Measurements from ENCODE around the gene OVCA2.
A peak's percentile ranks its signal among the peaks of the same experiment; 100 is the strongest.

Gene OVCA2

DNA sequence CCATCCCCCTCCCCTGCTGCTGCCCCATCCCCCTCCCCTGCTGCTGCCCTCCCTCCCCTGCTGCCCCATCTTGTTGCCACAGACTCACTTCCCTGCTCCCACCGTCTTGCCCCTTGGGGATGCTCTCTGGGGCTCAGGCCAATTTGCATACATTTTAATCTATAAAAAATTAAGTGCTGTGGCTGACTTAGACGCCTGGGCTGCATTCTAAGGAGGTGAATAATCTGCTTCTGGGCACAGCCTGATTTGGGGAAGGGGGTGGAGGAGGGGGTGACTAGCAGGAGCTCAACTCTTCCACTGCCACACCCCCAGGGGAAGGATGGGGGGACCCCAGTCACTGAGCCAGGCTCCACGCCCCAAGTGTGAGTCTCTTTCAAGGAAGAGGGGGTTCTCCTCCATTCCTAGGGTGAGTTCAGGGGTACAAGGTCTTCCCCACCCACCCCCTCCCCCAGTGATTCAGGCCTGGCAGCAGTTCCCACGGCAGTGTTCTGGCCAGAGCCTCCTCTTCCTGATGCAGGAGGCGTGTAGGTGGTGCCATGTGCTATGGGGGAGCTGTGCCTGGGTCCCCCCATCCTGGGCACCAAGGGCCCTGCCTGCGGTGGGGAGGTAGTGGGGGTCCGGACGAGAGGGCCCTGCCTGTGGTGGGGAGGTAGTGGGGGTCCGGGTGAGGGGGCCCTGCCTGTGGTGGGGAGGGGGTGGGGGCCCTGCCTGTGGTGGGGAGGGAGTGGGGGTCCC, 6.8 kb upstream of the OVCA2 start:
- DNase-seq: no peak

DNA sequence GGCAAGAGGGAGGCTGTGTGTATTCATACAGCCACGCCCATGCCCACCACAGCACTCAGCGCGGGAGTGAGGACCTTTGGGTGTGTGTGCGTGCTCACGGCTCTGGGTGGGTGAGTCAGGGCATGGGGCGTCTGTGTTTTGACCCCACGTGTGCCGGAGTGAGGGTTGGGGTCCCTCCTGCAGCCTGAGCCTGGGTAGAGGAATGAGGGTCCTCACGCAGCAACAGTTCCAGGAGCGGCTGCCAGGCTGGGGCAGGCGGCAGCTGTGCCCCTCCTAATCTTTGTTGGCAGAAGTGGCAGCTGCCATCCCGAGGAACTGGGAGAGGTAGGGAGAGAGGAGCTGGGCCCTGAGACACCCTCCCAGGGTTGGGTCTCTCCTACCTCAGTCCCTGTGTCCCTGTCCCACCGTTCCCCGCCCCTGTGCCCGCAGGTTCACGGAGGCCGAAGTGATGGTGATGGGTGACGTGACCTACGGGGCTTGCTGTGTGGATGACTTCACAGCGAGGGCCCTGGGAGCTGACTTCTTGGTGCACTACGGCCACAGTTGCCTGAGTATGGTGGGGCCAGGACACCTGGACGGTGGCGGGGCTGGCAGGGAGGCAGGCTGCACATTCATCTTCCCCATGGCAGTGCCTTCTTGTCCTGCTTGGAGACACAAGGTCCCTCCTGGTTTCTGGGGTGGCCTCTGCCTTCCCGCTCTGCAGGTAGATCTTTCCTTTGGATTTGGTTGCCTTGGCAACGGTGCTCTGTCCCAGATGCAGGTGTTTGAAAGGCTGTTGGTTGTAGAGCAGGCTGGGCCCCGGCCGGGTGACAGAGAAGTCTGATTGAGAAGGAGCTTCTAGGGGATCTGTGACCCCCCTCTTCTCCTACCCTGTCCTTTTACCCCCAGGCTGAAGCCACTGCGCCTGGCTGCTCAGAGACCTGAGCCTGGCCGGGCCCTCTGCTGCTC, 6.0 kb upstream of the OVCA2 start:
- DNase-seq: no peak

DNA sequence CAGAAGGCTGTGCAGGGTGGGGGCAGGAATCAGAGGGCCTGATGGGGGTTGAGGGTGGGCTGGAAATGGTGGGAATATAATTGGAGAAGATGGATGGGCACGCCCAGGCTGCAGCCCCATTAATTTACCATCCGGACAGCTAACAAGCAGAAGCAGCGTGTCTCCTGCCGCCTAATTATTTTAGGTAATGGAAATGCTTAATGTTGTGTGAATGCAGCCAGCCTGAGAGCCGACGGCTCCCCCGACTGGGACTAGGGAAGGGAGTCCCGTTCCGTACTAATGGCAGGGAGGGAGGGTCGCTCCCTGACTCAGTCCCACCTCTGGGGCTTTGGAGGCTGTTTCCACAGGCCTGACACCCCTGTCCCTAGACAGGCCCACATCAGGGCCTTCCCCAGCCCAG, 4.7 kb upstream of the OVCA2 start:
- DNase-seq: no peak

DNA sequence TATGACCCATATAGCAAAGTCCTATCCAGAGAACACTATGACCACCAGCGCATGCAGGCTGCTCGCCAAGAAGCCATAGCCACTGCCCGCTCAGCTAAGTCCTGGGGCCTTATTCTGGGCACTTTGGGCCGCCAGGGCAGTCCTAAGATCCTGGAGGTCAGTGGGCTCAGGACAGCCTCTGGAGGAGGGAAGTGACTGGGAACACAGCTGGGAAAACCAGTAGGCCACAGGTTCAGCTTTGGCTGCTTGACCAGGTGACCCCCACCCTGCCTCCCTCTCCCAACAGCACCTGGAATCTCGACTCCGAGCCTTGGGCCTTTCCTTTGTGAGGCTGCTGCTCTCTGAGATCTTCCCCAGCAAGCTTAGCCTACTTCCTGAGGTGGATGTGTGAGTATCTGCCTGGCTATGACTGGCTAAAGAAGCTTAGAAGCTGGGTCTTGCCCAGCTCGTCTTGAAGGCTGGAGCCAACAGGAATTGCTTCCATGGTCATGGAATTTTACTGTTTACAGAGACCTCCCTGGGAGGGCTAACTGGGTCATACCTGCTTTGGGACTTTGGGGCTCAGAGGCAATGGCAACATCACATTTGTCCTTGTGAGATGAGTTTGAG, 1.5 kb upstream of the OVCA2 start:
- no peak for DNase-seq

DNA sequence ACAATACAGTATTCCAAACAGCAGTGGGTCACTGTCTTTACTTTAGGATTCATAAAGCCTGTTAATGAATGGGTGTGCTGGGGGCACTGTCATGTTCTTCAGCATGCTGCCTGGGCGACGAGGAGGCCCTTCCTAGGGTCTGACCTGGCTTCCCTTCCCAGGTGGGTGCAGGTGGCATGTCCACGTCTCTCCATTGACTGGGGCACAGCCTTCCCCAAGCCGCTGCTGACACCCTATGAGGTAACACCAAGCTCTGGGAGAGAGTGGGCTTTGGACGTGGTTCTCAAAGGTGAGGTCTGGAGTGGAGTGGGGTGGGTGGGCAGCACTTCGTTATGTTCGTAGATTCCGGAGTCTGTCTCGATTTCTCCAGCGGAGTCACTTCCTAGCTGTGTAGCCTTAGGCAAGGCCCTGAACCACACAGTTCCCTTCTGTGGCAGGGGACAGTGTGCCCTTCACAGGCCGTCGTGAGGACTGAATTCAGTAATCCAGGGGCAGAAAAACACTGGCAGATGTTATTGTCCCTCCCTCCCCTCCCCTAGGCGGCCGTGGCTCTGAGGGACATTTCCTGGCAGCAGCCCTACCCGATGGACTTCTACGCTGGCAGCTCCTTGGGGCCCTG, 771 bp upstream of the OVCA2 start:
- no peak for DNase-seq

DNA sequence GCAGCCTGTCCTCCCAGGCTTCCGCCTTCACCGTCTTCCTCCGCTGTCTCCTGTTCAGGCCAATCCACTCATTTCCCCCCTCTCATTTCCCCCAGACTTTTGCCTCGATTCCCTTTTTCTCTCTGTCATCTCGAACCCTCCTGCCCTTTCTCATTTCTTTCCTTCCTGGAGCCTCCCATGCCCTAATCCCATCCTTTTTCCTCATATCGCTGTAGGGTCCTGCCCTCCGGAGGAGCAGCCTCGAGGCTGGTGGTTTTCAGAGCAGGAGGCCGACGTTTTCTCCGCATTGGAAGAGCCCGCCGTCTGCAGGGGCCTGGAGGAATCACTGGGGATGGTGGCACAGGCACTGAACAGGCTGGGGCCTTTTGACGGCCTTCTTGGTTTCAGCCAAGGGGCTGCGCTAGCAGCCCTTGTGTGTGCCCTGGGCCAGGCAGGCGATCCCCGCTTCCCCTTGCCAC, 597 bp downstream of the OVCA2 start:
- DNase-seq: no peak

DNA sequence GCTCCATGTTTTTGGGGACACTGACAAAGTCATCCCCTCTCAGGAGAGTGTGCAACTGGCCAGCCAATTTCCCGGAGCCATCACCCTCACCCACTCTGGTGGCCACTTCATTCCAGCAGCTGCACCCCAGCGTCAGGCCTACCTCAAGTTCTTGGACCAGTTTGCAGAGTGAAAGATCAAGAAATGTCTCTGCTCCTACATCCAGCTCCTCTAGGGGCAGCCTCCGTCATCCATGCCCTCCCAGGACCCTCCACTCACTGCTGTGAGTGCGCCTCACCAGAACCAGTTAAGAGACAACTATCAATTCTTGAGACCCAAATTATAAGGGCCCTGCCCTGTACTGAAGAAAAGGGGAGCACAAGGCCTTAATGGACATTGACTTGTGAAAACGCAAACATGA, 1.1 kb downstream of the OVCA2 start:
- DNase-seq: no peak

DNA sequence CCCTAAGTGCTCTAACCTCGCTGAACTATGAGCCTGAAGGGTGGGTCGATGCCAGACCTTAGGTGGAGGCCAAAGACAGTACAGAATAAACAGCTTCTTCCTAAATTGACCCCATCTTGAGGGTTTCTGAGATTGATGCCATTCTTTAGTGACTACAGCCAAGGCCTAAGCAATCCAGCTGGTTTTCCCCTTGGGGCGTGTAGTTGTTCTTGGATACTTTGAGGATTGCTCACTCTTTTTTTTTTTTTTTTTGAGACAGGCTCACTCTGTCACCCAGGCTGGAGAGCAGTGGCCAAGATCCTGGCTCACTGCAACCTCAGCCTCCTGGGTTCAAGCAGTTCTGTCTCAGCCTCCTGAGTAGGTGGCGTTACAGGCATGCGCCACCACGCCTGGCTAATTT, 2.0 kb downstream of the OVCA2 start:
- DNase-seq: no peak

DNA sequence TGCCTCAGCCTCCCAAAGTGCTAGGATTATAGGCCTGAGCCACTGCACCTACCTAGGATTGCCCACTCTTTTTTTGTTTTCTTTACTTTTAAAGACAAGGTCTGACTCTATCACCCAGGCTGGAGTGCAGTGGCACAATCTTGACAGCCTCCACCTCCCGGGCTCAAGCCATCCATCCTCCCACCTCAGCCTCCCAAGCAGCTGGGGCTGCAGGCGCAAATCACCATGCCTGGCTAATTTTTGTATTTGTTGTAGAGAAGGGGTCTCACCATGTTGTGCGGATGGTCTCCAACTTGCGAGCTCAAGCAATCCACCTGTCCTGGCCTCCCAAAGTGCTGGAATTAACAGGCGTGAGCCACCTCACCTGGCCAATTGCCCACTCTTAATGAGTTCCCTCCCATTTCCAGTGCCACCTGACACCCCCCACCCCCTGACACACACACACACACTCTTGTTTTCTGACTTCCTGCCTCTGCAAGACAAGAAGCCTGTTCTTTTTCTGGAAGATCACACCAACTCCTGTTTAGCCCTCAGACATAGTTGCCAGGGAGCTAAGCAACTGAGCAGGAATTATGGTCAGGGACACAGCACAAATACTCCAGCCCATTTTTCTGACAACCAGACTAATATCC, 2.6 kb downstream of the OVCA2 start:
- no peak for DNase-seq

DNA sequence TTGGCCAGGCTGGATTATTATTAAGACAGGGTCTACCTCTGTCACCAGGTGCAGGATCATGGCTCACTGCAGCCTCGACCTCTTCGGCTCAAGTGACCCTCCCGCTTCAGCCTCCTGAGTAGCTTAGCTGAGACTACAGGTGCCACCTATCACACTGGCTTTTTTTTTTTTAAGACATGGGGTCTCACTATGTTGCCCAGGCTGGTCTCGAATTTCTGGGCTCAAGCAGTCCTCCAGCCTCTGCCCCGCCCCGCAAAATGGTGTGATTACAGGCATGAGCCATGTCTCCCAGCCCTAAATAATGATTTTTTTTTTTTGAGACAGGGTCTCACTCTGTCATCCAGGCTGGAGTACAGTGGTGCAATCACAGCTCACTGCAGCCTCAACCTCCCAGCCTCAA, 5.8 kb downstream of the OVCA2 start:
- DNase-seq: no peak

DNA sequence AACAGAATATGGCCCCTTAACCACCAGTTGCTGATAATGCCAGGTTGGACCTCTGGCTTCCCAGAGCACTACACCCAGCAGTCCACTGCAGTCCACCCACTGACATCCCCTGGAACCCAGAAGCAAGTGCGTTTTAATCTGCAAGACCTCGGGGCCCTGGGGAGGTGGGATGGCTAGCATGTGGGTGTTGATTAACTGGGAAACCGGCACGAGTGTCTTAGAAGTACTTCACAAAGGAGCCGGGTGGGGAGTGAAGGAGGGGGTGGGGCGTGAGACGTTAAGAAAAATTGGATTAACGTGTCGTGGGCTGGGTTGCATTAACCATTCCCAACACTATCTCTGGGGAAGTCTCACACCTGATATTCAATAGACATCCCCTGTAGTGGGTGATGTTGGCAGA, 7.0 kb downstream of the OVCA2 start:
- DNase-seq: no peak

DNA sequence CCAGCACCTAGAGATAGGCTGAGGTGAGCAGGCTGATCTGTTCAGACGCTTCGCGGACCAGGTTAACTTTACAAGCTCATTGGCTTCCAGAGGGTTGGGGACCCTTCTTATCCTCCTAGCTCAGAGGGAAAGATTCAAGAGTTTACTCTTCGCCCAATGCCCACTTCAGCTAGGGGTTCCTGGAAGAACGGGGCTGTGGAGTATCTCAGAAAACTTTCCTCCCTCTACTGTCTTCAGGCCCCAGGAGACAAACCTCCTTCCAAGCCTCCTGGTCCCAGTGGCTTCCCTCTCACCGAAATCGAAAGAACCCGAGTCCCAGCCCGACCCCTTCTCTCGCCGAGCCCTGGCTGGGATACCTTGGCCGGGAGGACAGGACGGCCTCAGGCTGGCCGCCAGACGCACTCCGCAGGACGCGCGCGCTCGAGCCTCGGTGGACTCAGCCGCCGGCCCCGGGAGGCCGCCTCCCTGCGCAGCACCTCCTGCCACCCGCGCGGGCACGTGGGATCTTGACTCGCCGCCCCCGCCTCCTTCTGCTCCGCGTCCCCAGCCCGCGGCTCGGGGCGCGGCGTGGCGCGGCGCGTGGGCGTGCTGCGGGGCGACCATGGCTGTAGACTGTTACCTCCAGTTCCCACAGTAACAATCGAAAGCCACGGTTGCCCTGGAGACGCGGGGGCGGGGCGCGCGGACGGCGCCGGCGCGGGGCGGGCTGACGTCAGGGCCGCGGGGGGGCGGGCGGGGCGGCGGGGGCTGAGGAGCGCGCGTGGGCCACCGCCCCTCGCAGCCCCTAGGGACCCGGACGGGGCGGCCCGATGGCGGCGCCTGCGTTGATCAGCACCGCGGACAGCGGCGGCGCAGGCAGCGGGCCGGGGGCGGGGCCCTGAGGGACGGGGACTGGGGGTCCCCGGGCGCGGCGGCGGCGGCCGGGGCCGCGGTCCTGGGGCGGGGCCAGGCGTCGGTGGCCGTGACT, 7.8 kb downstream of the OVCA2 start:
- DNase-seq: peak; percentile 9 to 14

DNA sequence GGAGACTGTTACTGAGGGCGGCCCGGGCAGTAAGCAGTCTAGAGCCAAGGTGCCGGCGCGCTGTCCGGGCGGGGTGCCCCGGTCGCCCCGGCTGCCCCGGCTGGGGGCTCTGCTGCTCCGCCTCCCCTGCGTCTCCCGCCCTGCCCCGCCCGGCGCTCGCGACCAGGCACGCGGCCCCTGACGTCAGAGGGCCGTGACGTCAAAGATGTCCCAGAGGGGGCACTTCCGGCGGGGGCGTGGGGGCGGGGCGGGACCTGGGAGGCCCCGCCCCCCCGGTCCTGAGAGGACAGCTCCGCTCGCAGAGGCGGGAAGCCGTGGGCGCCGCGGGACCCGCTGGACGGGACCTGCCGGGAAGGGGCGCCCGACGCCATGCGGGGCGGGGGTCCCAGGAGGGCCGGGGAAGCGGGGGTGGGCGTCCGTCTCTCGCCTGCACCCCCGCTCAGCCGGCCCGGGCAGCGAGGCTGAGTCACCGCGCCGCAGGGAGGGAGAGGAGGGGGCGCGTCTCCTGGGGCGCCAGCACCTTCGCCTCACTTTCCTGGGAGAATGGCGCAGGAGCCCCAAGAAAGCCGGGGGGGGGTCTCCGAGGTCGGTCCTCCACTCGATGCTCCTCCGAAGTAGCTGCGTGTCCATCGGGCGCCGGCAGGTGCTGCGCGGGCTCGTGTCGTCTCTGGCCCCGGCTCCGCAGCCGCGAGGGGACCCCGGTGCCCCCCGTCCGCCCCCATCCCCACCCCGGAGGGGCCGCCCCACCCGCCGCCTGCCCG, 8.7 kb downstream of the OVCA2 start:
- DNase-seq: no peak

DNA sequence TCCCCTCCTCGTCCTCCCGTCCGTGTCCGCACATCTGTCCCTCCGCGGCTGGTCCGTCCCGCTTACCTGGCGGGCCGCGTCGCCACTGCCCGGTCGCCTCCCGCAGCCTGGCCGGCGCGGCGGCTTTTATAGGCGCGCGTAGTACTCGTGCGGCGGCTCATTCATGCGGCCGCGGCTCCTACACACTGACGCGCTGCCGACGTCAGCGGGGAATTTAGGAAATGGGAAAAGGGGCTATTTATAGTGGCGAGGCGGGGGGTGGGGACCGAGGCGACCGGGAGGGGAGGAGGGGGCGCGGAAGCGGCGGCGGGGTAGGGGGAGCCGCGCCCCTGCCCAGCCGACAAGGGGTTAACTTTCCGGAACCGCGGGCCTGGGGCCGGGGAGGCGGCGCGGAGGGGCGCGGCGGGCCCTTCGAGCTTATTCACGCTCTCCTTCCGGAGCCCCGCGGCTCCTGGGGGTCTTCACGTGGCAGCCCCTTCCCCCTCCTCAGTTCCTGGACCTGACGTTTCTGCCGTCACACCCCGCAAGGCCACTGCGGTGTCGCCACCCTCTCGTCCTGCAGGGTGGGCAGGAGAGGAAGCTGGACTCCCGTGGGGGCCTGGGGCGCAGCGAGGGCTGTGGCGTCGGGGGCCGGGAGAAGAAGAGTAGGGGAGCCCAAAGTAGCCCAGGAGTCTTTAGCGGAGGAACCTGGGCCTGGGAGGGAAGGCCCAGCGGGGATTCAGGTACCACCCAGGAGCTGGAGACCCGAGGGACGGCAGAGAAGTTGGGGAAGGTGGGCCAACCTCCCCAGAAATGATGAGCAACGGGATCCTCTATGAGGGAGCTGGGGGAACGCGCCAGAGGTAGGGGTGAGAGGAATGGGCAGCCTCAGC, 9.5 kb downstream of the OVCA2 start:
- DNase-seq: no peak

DNA sequence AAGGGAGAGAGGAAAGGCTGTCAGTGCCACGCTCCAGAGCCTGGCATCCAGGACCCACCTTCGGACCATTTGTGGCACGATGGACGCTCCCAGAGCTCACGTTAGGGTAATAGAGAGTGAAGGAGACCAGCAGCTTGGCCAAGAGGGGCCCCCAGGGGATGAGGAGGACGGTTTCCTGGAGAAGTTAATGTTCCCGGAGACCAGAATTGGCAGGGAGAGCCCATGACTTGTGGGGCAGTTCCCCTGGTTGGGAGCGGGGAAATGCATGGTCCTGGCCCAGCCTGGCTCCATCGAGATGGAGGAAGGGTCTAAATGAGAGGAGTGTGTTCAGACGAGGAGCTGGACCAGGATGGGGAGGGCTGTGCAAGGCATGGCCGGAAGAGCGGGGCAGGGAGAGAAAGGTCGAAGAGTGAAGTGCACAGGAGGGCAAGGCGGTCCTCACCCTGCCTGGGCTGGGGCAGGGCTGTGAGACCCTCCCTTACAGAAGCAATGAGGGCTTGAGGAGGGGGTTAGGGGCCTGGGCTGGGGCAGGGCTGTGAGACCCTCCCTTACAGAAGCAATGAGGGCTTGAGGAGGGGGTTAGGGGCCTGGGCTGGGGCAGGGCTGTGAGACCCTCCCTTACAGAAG, 10.2 kb downstream of the OVCA2 start:
- no peak for DNase-seq

DNA sequence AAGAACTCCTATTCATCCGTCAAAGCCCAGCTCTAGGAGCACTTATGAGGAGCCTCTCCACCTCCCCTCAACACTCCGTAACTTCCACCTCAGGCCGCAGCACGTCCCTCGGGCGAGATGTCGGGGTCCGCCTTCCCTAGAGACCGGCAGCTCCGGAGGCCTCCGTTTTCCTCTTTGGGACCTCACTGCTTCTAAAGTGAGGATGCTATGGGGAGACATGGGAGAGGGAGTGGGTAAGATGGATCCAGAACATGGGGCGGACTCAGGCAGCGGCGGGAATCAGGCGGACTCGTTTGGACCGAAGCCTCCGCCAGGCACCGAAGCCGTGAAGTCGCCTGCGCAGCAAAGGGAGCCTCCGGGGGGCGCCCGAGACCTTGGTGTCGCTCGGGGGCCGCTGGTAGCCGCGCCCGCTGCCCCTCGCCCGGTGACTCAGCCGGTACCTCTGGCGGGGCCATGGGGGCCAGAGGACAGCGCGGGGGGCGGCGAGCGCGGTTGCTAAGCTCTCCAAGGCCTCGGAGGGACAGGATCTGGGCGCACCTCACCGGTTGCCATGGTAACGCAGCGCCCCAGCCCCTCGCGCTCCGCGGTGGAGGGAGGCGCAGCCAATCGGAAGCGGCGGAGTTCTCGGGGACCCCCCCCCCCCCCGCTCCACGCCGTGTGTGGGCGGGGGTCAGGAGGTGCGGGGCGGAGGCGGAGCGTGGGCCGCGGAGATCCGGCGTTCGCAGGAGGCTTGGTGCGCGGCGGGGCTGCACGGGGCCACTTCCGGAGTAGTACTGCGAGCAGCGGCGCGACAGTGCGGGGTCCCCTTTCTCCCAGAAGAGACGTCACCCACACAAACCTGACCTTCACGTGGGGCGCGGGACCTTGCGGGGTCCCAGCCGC, 11.8 kb downstream of the OVCA2 start:
- DNase-seq: peak in 1 of 2 experiments; percentile 6

DNA sequence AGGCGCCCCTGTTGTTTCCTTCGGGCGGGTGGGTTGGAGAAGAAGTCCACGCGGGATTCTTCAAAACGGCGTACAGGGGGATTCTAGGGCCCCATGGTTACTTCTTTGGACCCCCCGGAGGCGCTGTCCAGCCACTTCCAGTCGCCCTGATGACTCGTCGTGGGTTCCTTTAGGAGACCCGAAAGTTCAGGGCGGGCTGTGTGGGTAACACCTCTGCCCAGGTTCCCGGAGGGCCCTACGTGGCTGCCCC, 12.4 kb downstream of the OVCA2 start:
- no peak for DNase-seq

DNA sequence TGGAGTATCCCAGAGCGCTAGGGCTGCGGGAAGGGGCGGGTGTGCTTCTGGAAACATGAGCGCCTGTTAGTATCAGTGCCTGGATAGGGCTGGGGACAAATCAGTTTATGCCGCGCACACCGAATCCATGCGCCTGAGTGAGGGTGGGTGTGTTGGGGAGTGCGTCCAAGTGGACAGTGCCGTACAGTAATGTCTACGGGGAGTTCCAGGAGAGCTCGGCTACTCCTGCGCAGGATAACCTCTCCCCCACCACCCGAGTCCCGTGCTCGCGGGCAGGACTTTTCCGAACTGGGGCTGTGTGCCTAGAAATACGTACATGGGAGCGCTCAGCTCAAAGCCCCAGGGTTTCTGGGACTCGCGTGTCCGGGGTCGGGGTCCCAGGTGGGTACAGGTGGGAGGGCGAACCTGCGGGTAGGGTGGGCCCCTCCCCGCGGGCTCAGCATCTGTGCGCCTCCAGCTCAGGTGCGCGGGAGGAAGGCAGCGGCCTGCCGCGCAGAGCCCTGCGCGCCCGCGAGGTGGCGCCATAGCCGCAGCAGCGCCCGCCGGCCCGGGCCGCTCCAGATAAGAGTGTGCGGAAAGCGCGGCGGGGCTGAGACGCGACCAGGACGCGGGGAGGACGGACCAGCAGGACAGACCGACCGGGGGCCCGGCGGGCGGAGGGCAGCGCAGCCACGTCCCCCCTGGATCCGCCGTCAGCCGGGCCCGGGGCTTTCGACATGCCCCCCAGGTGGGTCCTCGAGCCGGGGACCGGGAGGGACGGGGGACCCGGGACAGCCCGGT, 12.9 kb downstream of the OVCA2 start, which contains the start of gene HIC1:
Gene HIC1, plus strand, starts transcription at position 592 of the 780 bp plus-strand sequence. CDS start 1,588 bp downstream, outside the sequence.
- peak; percentile 11 to 28 for DNase-seq

Measured in AML-193 (cell line).